Measurements from ENCODE around the gene NPNT.

The NPNT gene

DNA sequence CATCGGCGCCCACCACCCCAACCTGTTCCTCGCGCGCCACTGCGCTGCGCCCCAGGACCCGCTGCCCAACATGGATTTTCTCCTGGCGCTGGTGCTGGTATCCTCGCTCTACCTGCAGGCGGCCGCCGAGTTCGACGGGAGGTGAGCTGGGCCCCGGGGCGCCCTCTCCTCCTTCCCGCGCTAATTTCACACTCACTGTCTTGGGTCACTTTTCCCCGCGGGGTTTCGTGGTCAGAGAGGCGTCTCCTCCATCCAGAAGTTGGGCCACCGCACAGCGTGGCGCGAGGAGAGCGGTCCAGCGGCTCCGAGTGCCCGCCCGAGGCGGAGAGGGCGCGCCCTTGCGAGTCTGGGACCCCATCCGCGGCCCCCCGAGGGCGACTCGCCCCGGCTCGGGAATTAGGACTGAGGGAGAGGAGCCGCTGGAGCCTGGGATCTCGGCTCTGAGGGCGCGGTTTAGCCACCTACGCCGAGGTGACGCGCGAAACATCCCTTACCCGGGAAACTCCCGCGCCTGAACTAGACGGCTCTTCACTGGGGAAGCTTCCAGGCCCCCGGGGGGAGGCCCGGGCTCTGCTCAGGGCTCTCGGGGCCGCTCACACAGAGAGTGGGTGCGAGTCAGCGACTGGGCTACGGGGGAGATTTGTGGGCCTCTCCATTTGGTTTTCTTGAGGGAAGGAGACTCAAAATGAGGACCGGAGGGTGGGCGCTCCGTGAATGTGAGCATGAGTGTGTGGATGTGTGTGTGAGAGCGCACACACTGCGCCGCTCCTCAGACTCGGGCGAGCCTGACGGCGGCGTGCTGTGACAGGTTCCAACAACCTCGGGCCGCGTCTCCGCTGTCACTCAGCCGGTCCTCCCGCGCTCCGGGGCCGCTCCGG lies 551 bp downstream of the NPNT start:
- Histone ChIP-seq H3K4me3 (ENCODE audit: low read length) (peak overlapping the region; percentile 58), H3K9ac (ENCODE audit: low read length) (no peak overlapping the region), H3K27ac (ENCODE audit: low read length) (no peak overlapping the region), H3K4me1 (ENCODE audit: control insufficient read depth, low read depth, low read length) (no peaks in the 10 kb centered on the region), H3K9me3 (ENCODE audit: control insufficient read depth, low read depth, low read length) (no peaks in the 10 kb centered on the region), H3K27me3 (ENCODE audit: control insufficient read depth, insufficient read depth, low read length) (peaks cover 73% of the 10 kb centered on the region), H3K36me3 (ENCODE audit: control insufficient read depth, low read depth, low read length) (no peaks in the 10 kb centered on the region)

DNA sequence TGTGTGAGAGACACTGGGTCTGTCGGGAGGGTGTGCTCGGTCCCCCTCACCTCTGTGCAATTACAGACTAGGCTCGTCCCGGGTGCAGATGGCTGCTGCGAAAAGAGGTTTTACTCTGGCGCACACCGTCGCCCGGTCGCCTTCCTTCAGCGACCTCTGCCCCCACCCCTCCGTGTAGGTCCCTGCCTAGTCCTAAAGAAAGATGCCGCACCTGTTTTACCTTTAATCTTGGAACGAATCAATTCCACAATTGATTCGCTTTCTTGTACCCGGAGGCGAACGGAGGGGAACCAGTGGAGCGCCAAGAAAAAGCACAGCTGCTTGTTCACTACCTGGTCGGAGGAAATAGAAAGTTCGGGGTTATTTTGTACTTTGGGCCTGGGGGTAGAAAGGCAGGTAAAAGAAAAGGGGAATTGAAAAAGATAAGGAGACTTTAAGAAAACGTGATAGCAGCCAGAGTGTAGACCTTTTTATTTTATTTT lies 1.2 kb downstream of the NPNT start:
- peak overlapping the region; percentile 58 for H3K4me3 ChIP-seq (ENCODE audit: low read length)
- H3K27me3 ChIP-seq (ENCODE audit: control insufficient read depth, insufficient read depth, low read length) = peaks cover 73% of the 10 kb centered on the region
- no peak overlapping the region for H3K9ac ChIP-seq (ENCODE audit: low read length)
- no peak overlapping the region for H3K27ac ChIP-seq (ENCODE audit: low read length)
- H3K36me3 ChIP-seq (ENCODE audit: control insufficient read depth, low read depth, low read length) = no peaks in the 10 kb centered on the region
- no peaks in the 10 kb centered on the region for H3K4me1 ChIP-seq (ENCODE audit: control insufficient read depth, low read depth, low read length)
- H3K9me3 ChIP-seq (ENCODE audit: control insufficient read depth, low read depth, low read length) = no peaks in the 10 kb centered on the region

DNA sequence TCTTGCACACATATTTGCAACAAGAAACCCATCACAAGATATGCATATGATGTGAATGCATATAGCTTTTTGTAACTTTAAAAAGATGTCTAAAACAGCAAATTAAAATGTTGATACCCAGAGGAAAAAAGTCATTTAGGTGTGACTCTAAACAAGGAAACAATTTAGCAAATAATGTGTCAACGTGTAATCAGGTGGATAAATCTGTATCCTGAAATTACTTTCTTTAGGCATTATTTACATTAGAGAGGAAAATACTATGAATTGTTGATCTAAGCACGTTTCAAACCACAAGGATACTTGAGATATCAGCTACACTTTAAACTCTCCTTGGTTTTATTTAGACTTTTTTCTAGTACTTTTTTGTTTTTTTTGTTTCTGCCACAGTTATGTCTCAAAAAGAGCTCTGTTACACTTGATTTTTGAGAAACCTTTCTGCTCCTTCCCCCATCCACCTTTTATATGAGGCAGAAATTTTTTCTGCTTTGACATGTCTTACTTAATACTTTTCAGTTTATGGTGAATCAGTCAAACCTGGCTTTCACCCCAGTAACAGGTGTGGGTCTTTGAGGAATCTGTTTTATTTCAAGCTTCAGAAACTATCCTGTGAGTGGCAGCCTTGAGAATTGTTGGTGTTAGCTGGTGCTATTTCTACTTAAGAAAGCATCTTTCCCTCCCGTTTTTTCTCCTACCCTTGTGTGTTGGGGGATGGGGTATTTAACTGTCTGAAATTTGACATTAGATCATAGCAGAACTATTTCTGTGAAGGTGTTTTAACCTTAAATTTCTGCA lies 1.9 kb downstream of the NPNT start:
- Histone ChIP-seq H3K27ac (ENCODE audit: low read length) (no peak overlapping the region), H3K4me1 (ENCODE audit: control insufficient read depth, low read depth, low read length) (no peaks in the 10 kb centered on the region), H3K36me3 (ENCODE audit: control insufficient read depth, low read depth, low read length) (no peaks in the 10 kb centered on the region), H3K9me3 (ENCODE audit: control insufficient read depth, low read depth, low read length) (no peaks in the 10 kb centered on the region), H3K4me3 (ENCODE audit: low read length) (no peak overlapping the region), H3K9ac (ENCODE audit: low read length) (no peak overlapping the region), H3K27me3 (ENCODE audit: control insufficient read depth, insufficient read depth, low read length) (peaks cover 71% of the 10 kb centered on the region)

DNA sequence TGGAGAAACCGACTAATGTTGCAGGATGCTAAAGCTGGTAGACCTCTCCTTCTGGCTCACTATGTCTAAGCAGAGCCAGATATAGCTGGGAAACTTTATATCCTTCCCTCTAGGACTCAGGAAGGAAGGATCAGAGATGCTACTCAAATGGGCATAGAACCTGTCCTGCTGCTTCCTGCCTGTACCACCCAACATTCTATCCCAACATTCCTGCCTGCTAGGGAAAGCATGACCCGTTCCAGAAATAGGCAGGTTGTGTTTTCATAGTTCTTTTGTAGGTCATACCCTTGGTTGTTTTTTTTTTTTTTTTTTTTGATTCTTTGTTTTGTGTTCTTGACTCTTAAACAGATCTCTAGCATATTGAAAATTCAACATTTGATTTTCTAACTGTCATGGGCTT lies 5.3 kb downstream of the NPNT start:
- H3K27ac ChIP-seq (ENCODE audit: low read length) = no peak overlapping the region
- H3K4me1 ChIP-seq (ENCODE audit: control insufficient read depth, low read depth, low read length) = no peaks in the 10 kb centered on the region
- no peak overlapping the region for H3K9ac ChIP-seq (ENCODE audit: low read length)
- no peaks in the 10 kb centered on the region for H3K36me3 ChIP-seq (ENCODE audit: control insufficient read depth, low read depth, low read length)
- no peak overlapping the region for H3K4me3 ChIP-seq (ENCODE audit: low read length)
- H3K9me3 ChIP-seq (ENCODE audit: control insufficient read depth, low read depth, low read length) = no peaks in the 10 kb centered on the region
- H3K27me3 ChIP-seq (ENCODE audit: control insufficient read depth, insufficient read depth, low read length) = peaks cover 38% of the 10 kb centered on the region

DNA sequence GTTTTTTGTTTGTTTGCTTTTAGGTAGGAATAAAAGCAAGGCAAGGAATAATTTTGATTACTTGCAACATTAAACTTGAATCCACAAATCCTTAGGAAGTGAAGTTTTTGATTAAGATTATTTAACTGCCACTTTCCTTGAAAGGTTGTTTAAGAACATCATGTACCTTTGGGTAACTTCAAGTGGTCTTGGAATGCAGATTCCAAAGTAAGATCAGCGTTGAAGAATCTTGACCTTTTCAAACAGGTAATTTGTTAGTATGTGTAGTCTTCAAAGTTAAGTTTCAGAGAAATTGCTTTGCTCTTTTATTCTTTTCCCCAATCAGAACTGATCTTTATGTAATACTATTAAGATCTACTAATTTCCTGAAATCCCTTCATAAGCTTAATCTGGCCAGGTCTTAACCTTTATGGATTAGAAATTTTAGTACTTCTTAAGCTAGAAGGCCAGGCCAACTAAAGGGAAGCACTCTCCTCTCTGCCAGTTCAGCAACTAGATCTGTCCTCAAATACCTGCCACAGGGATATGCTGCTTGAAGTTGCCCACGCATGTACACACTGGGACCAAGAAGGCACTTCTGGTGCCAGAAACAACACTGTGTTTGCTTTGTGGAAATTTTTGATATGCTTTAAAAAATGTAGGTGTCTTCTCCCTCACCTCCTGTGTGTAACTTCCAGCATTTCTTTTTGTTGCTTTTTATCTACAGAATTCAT lies 7.4 kb downstream of the NPNT start:
- H3K27ac ChIP-seq (ENCODE audit: low read length) = no peak overlapping the region
- no peak overlapping the region for H3K9ac ChIP-seq (ENCODE audit: low read length)
- no peaks in the 10 kb centered on the region for H3K4me1 ChIP-seq (ENCODE audit: control insufficient read depth, low read depth, low read length)
- H3K4me3 ChIP-seq (ENCODE audit: low read length) = no peak overlapping the region
- H3K36me3 ChIP-seq (ENCODE audit: control insufficient read depth, low read depth, low read length) = no peaks in the 10 kb centered on the region
- no peaks in the 10 kb centered on the region for H3K9me3 ChIP-seq (ENCODE audit: control insufficient read depth, low read depth, low read length)
- peaks cover 16% of the 10 kb centered on the region for H3K27me3 ChIP-seq (ENCODE audit: control insufficient read depth, insufficient read depth, low read length)

DNA sequence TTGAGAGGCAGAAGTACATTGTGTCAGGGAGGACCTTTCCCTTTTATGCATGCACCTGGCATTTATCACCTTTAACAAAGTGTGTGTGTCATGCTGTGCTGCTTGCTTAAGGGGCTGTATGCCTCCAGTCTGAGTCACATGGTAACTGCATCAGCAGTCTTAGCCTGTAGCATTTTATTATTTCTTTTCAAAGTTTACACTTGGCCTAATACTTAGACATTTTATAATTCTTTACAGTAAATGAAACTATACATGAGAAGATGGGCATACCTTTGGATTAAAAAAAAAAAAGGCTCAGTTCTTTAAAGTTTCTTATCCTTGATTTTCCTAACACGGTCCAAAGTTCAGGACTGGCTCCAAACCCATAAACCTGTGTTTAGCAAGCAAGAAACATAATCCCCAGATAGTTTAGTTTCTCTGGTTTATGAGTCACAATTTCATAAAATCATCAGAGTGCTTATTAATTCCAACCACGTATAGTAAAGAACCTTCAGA lies 14.6 kb downstream of the NPNT start:
- Histone ChIP-seq H3K4me3 (ENCODE audit: low read length) (no peak overlapping the region), H3K4me1 (ENCODE audit: control insufficient read depth, low read depth, low read length) (no peaks in the 10 kb centered on the region), H3K9me3 (ENCODE audit: control insufficient read depth, low read depth, low read length) (no peaks in the 10 kb centered on the region), H3K9ac (ENCODE audit: low read length) (no peak overlapping the region), H3K27ac (ENCODE audit: low read length) (no peak overlapping the region), H3K36me3 (ENCODE audit: control insufficient read depth, low read depth, low read length) (no peaks in the 10 kb centered on the region), H3K27me3 (ENCODE audit: control insufficient read depth, insufficient read depth, low read length) (no peaks in the 10 kb centered on the region)

DNA sequence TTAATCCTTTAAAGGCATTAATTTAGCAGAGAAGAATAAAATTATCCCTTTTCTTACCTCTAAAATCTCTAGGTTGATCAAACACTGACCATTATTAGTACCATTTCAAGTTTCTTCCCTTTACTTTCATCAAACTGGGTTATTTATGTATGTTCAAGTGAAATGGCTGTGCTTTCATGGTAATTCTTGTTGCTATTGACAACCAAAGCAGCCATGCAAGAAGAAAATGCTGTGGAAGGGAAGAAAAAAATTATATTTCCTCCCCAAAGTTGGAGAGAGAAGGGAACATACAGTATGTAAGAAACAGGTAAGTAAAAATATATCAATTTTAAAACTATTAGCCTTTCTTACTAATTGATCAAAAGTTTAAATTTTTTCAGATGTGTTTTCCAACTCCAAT lies 16.2 kb downstream of the NPNT start:
- Histone ChIP-seq H3K9me3 (ENCODE audit: control insufficient read depth, low read depth, low read length) (no peaks in the 10 kb centered on the region), H3K9ac (ENCODE audit: low read length) (no peak overlapping the region), H3K4me1 (ENCODE audit: control insufficient read depth, low read depth, low read length) (peaks cover 3% of the 10 kb centered on the region), H3K36me3 (ENCODE audit: control insufficient read depth, low read depth, low read length) (no peaks in the 10 kb centered on the region), H3K27ac (ENCODE audit: low read length) (no peak overlapping the region), H3K27me3 (ENCODE audit: control insufficient read depth, insufficient read depth, low read length) (no peaks in the 10 kb centered on the region), H3K4me3 (ENCODE audit: low read length) (no peak overlapping the region)

DNA sequence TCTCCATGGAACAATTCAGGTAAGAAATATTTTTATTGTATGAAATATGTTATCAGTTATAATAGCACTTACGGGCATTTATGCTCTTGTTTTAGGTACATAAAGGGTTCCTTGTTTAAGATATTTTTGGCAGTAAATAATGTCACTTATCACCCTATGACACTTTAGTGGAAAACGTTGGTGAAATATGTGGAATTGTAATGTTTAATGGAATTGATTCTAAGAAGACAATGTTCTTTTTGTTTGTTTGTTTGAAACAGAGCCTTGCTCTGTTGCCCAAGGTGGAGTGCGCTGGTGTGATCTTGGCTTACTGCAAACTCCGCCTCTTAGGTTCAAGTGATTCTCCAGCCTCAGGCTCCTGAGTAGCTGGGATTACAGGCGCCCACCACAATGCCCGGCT lies 17.4 kb downstream of the NPNT start:
- no peak overlapping the region for H3K27ac ChIP-seq (ENCODE audit: low read length)
- peaks cover 3% of the 10 kb centered on the region for H3K4me1 ChIP-seq (ENCODE audit: control insufficient read depth, low read depth, low read length)
- no peak overlapping the region for H3K4me3 ChIP-seq (ENCODE audit: low read length)
- no peaks in the 10 kb centered on the region for H3K27me3 ChIP-seq (ENCODE audit: control insufficient read depth, insufficient read depth, low read length)
- no peak overlapping the region for H3K9ac ChIP-seq (ENCODE audit: low read length)
- H3K9me3 ChIP-seq (ENCODE audit: control insufficient read depth, low read depth, low read length) = no peaks in the 10 kb centered on the region
- H3K36me3 ChIP-seq (ENCODE audit: control insufficient read depth, low read depth, low read length) = no peaks in the 10 kb centered on the region

DNA sequence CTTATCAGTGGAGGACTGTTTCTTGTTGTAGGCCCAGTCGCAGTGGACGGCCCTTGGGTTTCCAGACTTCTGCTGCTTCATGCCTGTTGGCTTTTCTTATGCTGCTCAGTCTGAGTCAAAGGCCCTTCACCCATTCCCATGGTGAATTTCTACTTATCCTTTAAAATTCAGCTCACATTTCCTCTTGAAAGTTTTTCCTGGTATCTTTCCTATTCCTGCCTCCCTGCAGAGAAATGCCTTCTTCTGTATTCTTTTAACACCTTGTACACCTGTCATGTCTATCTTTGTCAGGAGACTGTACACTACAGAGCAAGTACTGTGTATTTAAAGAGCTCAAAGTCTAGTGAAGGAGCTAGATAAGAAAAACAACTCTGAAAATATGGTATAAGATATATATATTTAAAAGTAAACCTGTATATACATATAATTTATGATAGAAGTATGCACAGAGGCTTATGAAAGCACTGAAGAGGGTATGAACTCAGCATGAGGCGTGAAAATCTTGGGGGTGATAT lies 22.0 kb downstream of the NPNT start:
- Histone ChIP-seq H3K4me1 (ENCODE audit: control insufficient read depth, low read depth, low read length) (peaks cover 3% of the 10 kb centered on the region), H3K9ac (ENCODE audit: low read length) (no peak overlapping the region), H3K36me3 (ENCODE audit: control insufficient read depth, low read depth, low read length) (no peaks in the 10 kb centered on the region), H3K9me3 (ENCODE audit: control insufficient read depth, low read depth, low read length) (no peaks in the 10 kb centered on the region), H3K4me3 (ENCODE audit: low read length) (no peak overlapping the region), H3K27me3 (ENCODE audit: control insufficient read depth, insufficient read depth, low read length) (no peaks in the 10 kb centered on the region), H3K27ac (ENCODE audit: low read length) (no peak overlapping the region)

DNA sequence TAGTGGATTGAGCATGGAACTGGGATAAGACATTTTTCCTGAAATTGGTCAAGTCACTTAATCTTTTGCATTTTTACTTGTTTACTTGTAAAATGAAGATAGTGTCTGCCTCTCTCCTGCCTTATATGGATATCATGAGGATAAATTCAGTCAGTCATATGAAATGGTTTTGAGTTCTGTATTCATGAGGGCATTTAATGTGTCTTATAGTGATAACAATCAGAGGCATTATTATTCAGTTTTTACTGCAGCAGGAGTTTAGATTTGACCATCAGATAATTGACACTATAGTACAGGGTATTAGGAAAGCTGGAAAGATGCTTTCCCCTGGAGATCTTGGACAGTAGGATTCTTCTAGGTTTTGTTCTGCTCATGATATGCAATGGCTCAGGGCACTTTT lies 26.0 kb downstream of the NPNT start:
- H3K9me3 ChIP-seq (ENCODE audit: control insufficient read depth, low read depth, low read length) = no peaks in the 10 kb centered on the region
- no peak overlapping the region for H3K9ac ChIP-seq (ENCODE audit: low read length)
- no peak overlapping the region for H3K27ac ChIP-seq (ENCODE audit: low read length)
- H3K4me1 ChIP-seq (ENCODE audit: control insufficient read depth, low read depth, low read length) = no peaks in the 10 kb centered on the region
- no peak overlapping the region for H3K4me3 ChIP-seq (ENCODE audit: low read length)
- no peaks in the 10 kb centered on the region for H3K27me3 ChIP-seq (ENCODE audit: control insufficient read depth, insufficient read depth, low read length)
- no peaks in the 10 kb centered on the region for H3K36me3 ChIP-seq (ENCODE audit: control insufficient read depth, low read depth, low read length)

All from iPS-18a (cell line).